ENCODE results near the gene PAGE4. TPM values are rescaled to one million over a fixed set of nuclear protein-coding genes. Genes with fewer than 3 reads are reported as not detected.

The PAGE4 gene
- polyA plus RNA-seq, 3 donors = not detected

GRCh38 chrX:49812177-49812576, 16.9 kb upstream of the PAGE4 start:
- Histone ChIP-seq H3K4me1 (ENCODE audit: control insufficient read depth in 1 of 2, insufficient read depth in 2 of 2, low read length in 2 of 2) (no peaks in the 10 kb centered on the region), H3K4me2 (replicated peaks; ENCODE audit: extremely low read depth, low read length, poor library complexity, severe bottlenecking) (no peak overlapping the region), H4K20me1 (ENCODE audit: insufficient read depth, low read length) (no peaks in the 10 kb centered on the region), H3K9me3 (replicated peaks in 1 of 2; ENCODE audit: control insufficient read depth in 1 of 2, insufficient read depth in 1 of 2, low read length in 2 of 2) (no peaks in the 10 kb centered on the region), H3K79me2 (ENCODE audit: insufficient read depth, low read length) (no peaks in the 10 kb centered on the region), H3K9ac (ENCODE audit: insufficient read depth, low read length, poor library complexity, severe bottlenecking) (no peak overlapping the region), H2AFZ (ENCODE audit: insufficient read depth, low read depth, low read length, poor library complexity, severe bottlenecking) (no peak overlapping the region), H3K27ac (ENCODE audit: low read depth in 1 of 2, low read length in 2 of 2) (no peak overlapping the region), H3K4me3 (replicated peaks in 1 of 3; ENCODE audit: low read depth in 2 of 3, low read length in 3 of 3) (no peak overlapping the region), H3K27me3 (ENCODE audit: control insufficient read depth in 2 of 2, insufficient read depth in 2 of 2, low read length in 2 of 2) (no peaks in the 10 kb centered on the region), H3K36me3 (replicated peaks in 1 of 2; ENCODE audit: control insufficient read depth in 1 of 2, insufficient read depth in 2 of 2, low read length in 2 of 2) (no peaks in the 10 kb centered on the region)
- H3K9me3 Mint-ChIP-seq = peaks cover 0 to 6% (median 0%) of the 10 kb centered on the region in 7 donors
- no peak for DNase-seq
- H3K4me1 Mint-ChIP-seq = no peaks in the 10 kb centered on the region
- intact Hi-C loops (cut with micrococcal nuclease) = no loop called here
- no CpG with 5 or more reads among the region's 4 CpGs for WGBS (ENCODE audit: insufficient coverage)
- H3K27me3 Mint-ChIP-seq (ENCODE audit: low read depth in 3 of 3) = no peaks in the 10 kb centered on the region
- TF ChIP-seq, protein P1, sequence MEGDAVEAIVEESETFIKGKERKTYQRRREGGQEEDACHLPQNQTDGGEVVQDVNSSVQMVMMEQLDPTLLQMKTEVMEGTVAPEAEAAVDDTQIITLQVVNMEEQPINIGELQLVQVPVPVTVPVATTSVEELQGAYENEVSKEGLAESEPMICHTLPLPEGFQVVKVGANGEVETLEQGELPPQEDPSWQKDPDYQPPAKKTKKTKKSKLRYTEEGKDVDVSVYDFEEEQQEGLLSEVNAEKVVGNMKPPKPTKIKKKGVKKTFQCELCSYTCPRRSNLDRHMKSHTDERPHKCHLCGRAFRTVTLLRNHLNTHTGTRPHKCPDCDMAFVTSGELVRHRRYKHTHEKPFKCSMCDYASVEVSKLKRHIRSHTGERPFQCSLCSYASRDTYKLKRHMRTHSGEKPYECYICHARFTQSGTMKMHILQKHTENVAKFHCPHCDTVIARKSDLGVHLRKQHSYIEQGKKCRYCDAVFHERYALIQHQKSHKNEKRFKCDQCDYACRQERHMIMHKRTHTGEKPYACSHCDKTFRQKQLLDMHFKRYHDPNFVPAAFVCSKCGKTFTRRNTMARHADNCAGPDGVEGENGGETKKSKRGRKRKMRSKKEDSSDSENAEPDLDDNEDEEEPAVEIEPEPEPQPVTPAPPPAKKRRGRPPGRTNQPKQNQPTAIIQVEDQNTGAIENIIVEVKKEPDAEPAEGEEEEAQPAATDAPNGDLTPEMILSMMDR (IDR thresholded peaks at IDR 0.05) = no peak
- no peaks in the 10 kb centered on the region for H3K36me3 Mint-ChIP-seq
- H3K27ac Mint-ChIP-seq = no peak overlapping the region
- H3K4me3 Mint-ChIP-seq = no peak overlapping the region

- no peaks in the 10 kb centered on the region for H3K4me1 ChIP-seq (ENCODE audit: control insufficient read depth in 1 of 2, insufficient read depth in 2 of 2, low read length in 2 of 2)
- no peaks in the 10 kb centered on the region for H4K20me1 ChIP-seq (ENCODE audit: insufficient read depth, low read length)
- no peak overlapping the region for H3K27ac ChIP-seq (ENCODE audit: low read depth in 1 of 2, low read length in 2 of 2)
- no CpG with 5 or more reads among the region's 4 CpGs for WGBS (ENCODE audit: insufficient coverage)
- H2AFZ ChIP-seq (ENCODE audit: insufficient read depth, low read depth, low read length, poor library complexity, severe bottlenecking) = no peak overlapping the region
- H3K27ac Mint-ChIP-seq = no peak overlapping the region
- no peaks in the 10 kb centered on the region for H3K36me3 Mint-ChIP-seq
- no peaks in the 10 kb centered on the region for H3K79me2 ChIP-seq (ENCODE audit: insufficient read depth, low read length)
- no peaks in the 10 kb centered on the region for H3K27me3 ChIP-seq (ENCODE audit: control insufficient read depth in 2 of 2, insufficient read depth in 2 of 2, low read length in 2 of 2)
- H3K36me3 ChIP-seq (replicated peaks in 1 of 2; ENCODE audit: control insufficient read depth in 1 of 2, insufficient read depth in 2 of 2, low read length in 2 of 2) = no peaks in the 10 kb centered on the region
- H3K27me3 Mint-ChIP-seq (ENCODE audit: low read depth in 3 of 3) = peaks cover 0 to 7% (median 0%) of the 10 kb centered on the region in 3 donors
- no peak for DNase-seq
- H3K9me3 Mint-ChIP-seq = peaks cover 0 to 6% (median 0%) of the 10 kb centered on the region in 7 donors
- H3K9me3 ChIP-seq (replicated peaks in 1 of 2; ENCODE audit: control insufficient read depth in 1 of 2, insufficient read depth in 1 of 2, low read length in 2 of 2) = no peaks in the 10 kb centered on the region
- H3K4me2 ChIP-seq (replicated peaks; ENCODE audit: extremely low read depth, low read length, poor library complexity, severe bottlenecking) = no peak overlapping the region
- no peak overlapping the region for H3K4me3 Mint-ChIP-seq
- no peak overlapping the region for H3K9ac ChIP-seq (ENCODE audit: insufficient read depth, low read length, poor library complexity, severe bottlenecking)
- no peak overlapping the region for H3K4me3 ChIP-seq (replicated peaks in 1 of 3; ENCODE audit: low read depth in 2 of 3, low read length in 3 of 3)
- H3K4me1 Mint-ChIP-seq = no peaks in the 10 kb centered on the region
- intact Hi-C loops (cut with micrococcal nuclease) = no loop called here
- TF ChIP-seq, protein P1 (IDR thresholded peaks at IDR 0.05) = no peak
These were observed 12.7 kb upstream of the PAGE4 start for GRCh38 chrX:49816435-49816834.
